Islet of Langerhans (tissue), 1 donor: ENCODE data around the gene TFF2.

ENCODE experiments used
- FAIRE-seq: peaks from one replicate; lab custom pipeline; 2011; peaks lifted over from hg19 to GRCh38; lab: Jason Lieb, UNC

The TFF2 gene

DNA sequence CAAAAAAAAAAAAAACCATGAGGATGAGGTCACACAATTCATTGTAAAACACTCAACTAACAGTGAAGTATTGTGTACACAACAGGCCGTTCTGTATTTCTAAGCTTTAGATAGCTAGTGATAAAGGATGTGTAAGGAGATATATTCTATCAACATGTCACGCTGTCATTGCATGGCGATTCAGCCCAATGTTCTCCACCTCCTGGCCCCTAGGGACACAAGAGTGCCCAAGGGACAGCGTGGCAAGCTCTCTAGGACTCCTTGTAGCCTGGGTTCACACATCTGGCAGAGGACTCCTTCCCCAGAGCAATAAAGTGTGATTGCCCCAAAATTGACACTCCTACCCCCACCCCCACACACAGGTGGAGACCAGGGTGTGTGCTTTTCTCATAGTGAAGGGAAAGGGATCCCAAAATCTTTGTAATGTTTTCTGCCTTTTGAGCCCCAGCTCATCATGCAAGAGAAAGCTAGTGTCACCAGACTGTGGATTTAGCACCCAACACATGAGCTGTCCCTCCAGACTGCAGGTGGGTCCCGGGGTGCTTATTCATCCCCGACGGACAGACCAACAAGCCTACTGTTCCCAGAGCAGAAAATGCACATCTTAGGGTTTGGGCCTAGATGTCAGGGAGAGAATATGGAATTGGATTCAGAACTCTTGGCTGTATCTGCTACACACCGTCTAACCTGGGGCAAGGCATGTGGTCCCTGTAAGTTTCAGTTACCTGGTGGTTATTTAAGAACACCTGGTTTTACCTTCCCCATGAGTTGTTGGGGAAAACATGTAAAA lies 33.6 kb upstream of the TFF2 start:
- FAIRE-seq: no peak

DNA sequence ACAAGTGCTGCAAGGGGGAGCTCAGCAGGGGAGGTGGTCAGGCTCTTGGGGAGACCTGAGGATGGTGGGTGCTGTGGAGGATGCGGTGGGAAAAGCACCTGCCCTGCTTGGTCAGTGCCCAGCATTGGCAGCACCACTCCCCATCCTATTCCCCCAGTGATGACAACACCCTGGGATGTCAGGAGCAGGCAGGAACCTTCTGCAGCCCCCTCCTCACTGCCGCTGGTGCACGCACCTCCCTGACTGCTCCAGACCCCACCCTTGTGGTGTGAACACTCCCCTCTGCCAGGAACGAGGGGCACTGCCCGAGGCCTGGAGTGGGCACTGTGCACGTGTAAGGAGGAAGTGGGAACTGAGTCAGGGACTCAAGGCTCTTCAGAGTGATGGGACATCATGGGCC lies 32.5 kb upstream of the TFF2 start:
- FAIRE-seq: no peak

DNA sequence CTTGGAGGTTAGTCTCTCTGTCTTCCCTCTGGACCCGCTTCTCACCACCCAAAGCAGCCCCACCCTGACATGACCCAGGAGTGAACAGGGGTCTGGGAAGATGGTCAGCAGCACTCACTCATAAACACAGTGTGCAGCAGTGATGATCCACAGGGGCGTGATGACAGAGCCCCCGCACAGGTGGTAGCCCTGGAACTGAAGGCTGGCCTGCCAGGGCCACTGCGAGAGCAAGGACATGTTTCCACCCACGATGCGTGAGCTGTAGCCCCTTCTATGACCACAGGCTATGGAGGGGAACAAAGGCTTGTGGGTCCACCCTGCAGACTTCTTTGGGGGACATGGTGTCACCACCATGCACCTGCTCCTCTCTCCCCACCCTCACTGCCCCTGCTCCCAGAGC lies 32.1 kb upstream of the TFF2 start:
- no peak for FAIRE-seq

DNA sequence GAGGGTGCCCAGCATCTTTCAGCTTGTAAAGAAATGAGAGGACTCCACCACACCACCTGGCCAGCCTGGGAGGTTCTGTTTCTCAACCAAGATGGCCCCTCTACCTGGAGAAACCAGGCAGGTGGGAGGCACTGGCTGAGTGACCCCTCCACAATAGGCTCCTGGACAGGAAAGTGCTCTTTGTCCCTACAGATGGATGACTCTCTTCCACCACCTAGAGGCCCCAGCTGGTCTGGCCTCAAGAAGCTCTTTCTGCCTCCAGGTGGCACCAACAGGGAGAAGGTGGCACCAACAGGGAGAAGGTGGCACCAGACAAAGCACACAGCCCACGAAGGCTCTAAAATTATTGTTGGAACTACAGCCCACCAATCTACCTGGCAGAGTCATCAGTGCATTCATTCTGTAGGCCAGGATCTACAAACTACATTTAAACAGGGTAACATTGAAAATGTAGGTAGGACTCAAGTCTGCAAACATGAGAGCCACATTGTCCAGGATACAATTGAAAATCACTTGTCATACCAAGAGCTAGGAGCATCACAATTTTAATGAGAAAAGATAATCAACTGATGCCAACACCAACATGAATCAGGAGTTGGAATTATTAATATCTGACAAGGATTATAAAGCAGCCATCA lies 30.7 kb upstream of the TFF2 start:
- no peak for FAIRE-seq

DNA sequence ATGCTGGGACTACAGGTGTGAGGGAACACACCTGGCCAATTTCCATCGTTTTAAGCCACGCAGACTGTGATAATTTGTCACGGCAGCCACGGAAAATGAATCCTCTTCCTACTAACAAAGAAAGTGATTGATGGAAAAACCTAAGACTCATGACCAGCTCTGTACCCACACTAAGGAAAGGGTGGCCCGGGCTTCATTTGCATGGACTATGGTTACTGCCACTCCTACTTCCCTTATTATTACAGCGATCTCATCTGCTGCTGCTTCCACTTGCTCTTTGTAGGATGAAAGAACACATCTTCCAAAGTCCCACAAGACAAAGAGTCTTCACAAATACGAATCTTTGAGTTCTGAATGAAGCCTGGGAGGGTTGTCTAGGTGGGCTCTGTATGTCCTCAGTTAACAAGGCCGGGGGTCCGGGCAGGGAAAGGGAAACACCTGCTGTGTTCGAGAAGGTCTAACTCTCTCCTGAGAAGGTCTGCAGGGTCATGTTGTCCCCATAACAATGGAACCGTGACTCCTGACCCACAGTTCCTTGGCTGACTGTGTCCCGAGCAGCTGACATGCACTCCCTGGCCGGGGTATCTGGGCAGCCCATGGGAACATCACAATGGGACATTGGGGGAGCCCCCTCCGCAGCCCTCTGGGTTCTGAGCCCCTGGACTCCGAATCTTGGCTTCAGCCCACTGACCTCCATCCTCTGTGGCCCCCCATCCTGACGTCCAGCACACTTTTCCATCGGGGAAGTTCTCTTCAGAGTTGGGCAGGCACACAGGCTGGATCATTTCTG lies 28.8 kb upstream of the TFF2 start:
- FAIRE-seq: no peak

DNA sequence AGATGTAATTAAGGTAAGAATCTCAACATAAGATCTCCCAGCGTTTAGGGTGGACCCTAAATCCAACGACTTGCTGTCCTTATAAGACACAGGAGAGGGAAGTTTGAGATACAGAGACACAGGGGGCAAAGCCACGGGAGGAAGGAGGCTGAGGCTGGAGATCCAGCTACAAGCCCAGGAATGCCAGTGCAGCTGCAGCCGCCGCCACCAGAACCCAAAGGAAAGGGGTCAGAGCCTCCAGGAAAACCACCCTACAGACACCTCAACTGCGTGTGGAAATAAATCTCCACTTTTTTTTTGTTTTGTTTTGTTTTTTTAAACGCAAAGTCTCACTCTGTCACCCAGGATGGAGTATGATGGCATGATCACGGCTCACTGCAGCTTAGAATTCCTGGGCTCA lies 27.6 kb upstream of the TFF2 start:
- FAIRE-seq: no peak

DNA sequence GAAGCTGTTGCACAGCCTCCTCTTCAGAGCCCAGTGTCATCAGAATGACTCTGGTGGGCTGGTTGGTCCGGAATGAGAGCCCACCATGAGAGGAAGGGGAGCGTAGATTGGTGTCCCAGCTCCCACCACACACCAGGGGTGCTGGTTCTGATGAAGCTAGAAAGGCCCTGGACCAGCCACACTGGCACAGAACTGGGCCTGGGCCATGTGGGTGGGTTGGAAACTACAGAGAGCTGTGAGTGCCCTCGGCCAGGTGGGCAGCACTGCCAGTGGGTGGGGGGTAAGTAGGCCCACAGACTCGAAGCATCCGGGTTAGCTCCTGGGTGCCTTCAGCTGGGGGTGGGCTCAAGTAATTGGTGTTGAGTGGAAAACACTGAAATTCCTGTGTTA lies 27.2 kb upstream of the TFF2 start:
- FAIRE-seq: no peak

DNA sequence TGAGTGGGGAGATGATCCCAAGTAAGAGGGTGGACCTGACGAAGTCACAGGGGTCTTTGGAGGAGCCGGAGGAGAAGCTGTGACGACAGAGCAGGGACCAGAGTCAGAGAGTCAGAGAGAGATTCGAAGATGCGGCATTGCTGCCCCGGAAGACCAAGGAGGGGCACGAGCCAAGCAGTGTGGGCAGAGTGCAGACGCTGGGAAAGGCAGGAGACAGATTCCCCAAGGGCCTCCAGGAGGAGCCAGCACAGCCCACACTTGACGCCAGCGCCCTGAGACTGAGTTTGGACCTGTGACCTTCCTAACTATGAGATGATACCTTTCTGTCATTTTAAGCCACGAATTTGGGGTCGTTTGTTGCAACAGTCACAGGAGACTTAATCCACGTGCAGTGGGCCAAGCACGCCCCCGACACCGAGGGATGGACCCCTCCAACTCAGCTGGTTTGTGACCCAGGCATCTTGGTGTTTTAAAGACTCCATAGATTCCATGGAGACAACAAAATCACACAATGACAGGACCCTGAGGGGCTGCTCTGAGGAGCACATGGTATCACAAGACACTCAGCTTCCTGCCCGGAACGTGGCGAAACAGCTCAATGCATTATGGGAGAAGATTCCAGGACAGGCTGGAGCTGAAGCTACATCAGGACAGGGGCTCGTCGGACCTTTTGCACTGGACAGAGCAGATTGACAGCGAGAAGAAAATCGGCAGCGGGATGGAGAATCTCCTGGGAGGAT lies 26.6 kb upstream of the TFF2 start:
- FAIRE-seq: no peak

DNA sequence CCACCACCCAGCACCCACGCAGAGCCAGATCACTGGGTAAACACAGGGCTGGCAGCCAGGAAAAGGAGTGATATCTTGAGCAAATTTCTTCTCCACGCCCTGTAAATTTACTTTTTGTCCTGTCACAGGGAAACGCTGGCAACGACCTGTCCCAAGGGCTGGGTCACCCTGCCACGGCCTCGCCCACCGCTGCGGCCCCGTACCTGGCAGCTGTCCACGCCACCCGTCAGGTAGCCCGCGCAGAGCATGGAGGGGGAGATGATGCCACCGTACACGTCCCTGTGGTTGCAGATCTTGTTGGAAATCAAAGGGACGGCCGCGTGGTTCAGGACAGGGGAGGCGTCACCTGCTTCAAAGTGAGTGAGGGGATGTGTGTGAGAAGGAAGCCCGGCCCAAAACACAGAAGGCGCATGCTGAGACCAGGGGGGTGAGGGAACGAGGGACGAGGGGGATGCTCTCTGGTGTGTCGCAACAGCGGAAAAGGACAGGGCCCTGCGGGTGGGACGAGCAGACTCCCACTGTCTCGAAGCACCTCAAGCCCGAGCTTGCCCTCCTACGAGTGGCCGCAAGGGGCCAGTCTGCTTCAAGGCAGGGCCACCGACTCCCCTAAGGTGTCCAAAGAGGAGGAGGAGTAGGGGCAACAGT lies 25.7 kb upstream of the TFF2 start:
- no peak for FAIRE-seq

DNA sequence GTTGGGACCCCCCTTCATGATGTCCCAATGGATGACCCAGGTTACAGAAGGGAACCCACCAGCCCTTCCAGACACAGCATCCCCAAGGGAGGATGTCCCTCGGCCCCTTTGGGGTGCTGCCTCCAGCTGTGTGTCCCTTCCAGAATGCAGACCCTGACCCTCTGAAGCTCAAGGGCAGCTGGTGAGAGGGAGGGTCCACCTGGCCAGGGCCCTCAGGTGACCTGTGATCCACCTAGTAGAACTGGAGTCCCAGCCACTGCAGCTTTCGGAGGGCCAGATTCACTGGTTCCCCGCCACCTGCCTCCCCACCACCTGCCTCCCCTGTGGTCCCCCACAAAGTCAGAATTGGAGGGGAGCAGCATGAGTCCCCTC lies 25.2 kb upstream of the TFF2 start:
- no peak for FAIRE-seq

DNA sequence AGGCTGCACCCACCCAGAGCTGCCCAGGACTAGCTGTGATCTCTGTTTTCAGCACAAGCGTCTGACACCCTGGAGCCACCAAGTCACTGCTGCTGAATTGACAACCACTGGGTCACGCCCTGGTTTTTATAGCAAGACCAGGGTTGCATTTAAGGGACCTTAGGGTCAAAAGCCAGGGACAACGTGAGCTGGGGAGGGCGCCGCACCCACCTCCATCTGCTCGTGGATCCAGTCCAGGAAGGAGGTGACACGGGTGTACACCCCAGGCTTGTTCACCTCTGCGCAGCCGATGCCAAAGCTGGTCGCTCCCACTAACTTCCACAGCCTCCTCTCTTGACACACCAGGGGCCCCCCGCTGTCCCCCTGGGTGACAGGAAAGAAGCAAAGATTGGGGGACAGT lies 24.7 kb upstream of the TFF2 start:
- FAIRE-seq: no peak

DNA sequence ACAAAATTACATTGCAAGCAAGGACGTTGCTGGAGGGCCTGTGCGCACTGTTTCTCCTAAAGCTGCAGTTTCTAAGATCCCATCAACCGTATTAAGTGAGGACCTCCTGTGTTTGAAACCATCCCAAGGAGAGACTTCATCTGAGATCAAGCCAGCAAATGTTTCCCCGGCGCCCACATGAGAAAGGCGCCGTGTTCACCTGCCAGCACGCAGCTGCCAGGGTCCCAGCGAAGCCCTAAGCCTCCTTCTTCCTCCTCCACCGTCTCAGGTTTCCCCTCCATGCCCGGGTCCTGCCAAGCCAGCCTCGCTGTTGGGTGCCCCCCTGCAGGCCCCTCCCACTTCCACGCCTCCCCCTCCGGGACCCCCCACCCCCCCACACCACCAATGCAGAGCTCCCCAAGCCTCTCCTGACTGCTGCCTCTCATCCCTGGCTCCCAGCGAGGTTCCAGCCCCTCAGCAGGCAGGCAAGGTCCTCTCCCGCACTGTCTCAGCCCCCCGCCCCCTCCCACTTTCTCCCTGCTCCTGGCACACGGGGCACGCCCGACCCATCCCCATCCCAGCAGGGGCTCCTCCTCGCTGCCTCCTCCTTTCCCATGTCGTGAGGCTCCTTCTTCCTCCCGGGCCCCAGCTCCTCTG lies 24.2 kb upstream of the TFF2 start:
- no peak for FAIRE-seq

DNA sequence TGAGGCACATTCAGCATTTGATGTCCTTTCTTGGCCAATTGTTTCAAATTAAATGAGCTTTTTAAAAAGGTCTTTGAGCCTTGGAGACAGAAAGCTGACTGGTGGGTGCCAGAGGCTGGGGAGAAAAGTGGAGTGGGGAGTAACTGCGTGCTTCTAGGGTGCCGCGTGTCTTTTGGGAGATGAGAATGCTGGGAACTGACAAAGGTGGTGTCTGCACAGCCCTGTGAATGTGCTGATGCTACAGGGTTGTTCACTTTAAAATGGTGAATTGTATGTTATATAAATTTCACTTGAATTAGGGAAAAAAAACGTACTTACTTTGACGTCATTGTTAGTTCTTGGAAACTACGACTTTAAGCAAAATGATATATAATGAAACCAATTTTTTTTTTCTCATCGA lies 23.7 kb upstream of the TFF2 start:
- no peak for FAIRE-seq

DNA sequence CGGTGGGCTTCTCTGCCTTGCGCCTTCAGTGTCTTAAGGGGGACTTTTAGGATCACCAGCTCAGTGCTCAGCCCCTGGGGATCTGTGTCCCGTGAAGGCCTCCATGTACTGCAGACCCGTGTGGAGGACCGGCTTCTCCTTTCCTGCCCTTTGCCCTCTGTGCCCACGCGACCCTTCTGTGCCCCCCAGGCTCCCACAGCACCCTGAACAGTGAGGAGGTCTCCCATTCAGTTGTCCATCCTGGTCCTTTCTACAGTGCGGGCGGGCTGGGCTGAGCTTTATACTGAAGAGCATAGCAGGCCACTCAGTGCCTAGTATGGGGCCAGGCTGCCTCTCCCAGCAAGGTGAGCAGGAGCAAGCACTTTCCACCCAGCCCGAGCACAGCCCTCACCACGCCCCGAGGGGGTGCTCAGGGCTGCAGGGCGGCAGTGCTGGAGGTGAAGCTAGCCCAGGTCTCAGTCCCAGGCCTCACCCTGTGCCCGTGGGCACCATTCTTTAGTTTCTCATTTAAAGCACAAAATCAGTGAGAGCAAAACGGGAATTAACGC lies 23.2 kb upstream of the TFF2 start:
- no peak for FAIRE-seq

DNA sequence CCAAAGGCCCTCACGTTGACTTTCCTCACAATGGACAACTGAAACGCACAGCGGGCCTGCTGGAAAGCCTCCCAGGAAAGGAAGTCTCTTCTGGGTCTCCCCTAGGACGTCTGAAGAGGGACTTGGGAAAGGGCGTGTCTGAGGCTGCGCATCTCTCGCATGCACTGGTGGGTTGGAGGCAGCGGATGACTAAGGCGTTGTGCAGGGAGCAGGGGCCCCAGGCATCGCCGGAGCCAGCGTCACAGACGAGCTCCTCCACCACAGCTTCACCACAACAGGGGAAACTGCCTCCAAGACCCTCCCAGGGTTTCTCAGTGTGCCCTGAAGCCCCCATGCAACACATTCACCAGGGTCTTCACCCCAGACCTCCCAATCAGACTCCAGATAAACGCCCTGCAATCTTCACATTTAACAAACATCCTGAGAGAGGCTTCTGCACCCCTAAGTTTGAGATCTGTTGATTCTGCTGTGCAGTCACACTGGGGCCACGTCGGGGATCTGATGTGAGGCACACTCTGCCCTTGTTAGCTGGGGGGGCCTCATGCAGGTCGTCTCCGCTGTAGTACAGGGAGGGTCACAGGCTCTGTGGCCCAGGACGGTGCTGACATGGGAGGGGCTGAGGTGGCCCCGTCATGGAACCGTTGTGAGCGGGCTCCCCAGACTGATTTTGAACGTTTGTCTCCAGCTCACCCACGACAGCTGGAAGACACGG lies 22.6 kb upstream of the TFF2 start:
- FAIRE-seq: no peak

DNA sequence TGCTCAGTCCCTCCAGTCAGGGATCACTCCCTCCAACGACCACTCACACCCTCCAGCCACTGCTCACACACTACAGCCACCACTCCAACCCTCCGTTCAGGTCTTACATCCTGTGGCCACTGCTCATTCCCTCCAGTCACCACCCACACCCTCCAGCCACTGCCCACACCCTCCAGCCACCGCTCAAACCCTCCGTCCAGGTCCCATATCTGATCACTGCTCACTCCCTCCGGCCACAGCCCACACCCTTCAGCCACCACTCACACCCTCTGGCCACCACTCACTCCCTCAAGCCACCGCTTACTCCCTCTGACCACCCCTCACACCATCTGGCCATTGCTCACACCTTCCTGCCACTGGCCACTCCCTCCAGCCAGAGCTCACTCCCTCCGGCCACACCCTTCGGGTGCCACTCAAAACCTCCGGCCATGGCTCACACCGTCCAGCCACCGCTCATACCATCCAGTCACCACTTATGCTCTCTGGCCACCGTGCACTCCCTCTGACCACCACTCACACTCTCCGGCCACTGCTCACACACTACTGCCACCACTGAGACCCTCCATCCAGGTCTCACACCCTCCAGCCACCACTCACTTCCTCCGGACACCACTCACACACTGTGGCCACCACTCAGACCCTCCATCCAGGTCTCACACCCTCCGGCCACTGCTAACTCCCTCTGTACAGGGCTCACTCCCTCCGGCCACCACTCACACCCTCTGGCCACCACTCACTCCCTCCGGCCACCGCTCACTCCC lies 20.3 kb upstream of the TFF2 start:
- FAIRE-seq: no peak

DNA sequence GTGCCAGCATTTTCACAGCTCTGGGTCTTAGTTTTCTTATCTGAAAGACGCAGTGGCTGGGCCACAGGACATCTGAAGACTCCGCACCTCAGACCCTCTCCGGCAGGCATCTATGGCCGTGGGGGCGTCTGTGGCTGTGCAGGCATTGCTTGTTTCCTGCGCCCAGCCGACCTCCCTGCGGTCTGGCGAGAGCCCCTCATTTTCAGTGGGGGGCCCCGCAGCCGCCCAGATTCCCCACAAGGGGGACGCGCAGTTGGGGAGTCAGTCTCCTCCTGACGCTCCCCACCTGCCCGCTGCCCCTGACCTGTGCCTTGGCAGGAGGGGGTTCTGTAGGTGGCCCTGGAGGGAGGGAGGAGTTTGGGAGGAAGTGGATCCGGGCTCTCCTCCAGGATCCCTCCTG lies 19.0 kb upstream of the TFF2 start:
- FAIRE-seq: no peak

DNA sequence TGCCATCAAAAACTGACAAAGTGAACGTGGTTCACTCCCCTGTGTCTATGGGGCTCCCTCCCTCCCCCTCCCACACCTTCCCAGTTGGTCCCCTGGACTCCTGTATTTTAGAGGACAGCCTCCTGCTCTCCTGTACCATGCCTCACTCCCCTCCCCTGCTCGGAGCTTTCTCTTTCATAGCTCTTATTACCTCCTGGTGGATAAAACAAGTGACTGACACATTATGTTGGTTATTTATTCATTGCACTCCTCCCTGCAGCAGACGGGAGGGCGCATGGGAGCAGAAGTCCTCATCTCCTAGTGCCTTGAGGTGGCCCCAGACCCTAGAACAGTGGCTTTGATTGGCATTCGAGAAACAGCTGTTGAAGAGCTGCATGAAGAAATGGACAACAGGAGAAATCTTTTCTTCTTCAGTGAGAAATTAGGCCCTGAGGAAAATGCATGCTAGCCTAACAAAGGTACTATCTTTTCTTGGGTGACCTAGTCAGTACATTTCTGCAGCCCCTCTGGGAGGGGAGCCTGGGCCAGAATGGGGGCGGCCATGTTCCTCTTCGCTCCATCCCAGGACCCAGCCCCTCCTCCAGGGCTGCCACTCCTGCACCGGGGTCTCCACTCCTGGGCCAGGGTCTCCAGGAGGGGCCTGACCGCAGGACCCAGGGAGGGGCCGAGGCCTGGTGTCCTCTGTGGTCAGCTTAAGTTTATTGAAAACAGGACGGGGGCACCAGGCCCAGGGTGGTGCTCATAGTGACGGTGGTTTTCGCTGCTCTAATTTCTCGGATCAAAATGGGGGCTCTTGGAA lies 16.8 kb upstream of the TFF2 start:
- FAIRE-seq: no peak
